SK-N-SH treated with all-trans-retinoic acid at 6 μM for 48 hours (cell line): Measurements from ENCODE around the gene KCNK6.

Source experiments
- ARNTL ChIP-seq: fragments of 450-650 bp; formaldehyde crosslinking; IDR thresholded peaks from 2 replicates; pipeline ENCODE4 v1.5.0; 2020; ENCODE audit warnings: low read depth, mild to moderate bottlenecking, moderate library complexity, borderline replicate concordance
- BACH2 ChIP-seq: fragments of 250-450 bp; sonication (Bioruptor Pico); IDR thresholded peaks from 2 replicates; pipeline ENCODE4 v1.9.0; 2021; ENCODE audit warnings: mild to moderate bottlenecking, borderline replicate concordance
- CSDC2 ChIP-seq: fragments of 250-450 bp; sonication (Bioruptor Pico); IDR thresholded peaks from 2 replicates; pipeline ENCODE4 v1.5.0; 2020; ENCODE audit warnings: mild to moderate bottlenecking, moderate library complexity
- CSRNP3 ChIP-seq: fragments of 250-450 bp; sonication (Bioruptor Pico); IDR thresholded peaks from 2 replicates; pipeline ENCODE4 v1.5.1; 2021; ENCODE audit warnings: mild to moderate bottlenecking, moderate library complexity
- ESRRG ChIP-seq: fragments of 250-450 bp; sonication (Bioruptor Pico); IDR thresholded peaks from 2 replicates; pipeline ENCODE4 v1.6.1; 2021; ENCODE audit warnings: mild to moderate bottlenecking
- ISL1 ChIP-seq: fragments of 250-450 bp; sonication (Bioruptor Pico); IDR thresholded peaks from 2 replicates; pipeline ENCODE4 v2.1.2; 2022; ENCODE audit warnings: mild to moderate bottlenecking, moderate library complexity
- OSR1 ChIP-seq: fragments of 250-450 bp; sonication (Bioruptor Pico); IDR thresholded peaks from 2 replicates; pipeline ENCODE4 v1.8.0; 2022; ENCODE audit warnings: moderate library complexity, mild to moderate bottlenecking, inconsistent platforms
- POU6F1 ChIP-seq: fragments of 250-450 bp; sonication (Bioruptor Pico); IDR thresholded peaks from 2 replicates; pipeline ENCODE4 v1.8.0; 2021; ENCODE audit warnings: low read depth, mild to moderate bottlenecking, moderate library complexity, borderline replicate concordance
- RARB ChIP-seq: fragments of 250-450 bp; sonication (Bioruptor Pico); IDR thresholded peaks from 2 replicates; pipeline ENCODE4 v1.8.0; 2021; ENCODE audit warnings: mild to moderate bottlenecking, moderate library complexity
- TCF4 ChIP-seq: fragments of 250-450 bp; sonication (Bioruptor Pico); IDR thresholded peaks from 2 replicates; pipeline ENCODE4 v1.8.0; 2021; ENCODE audit warnings: mild to moderate bottlenecking, moderate library complexity, borderline replicate concordance
- TSHZ2 ChIP-seq: fragments of 250-450 bp; sonication (Bioruptor Pico); IDR thresholded peaks from 2 replicates; pipeline ENCODE4 v1.5.0; 2020; ENCODE audit warnings: mild to moderate bottlenecking, moderate library complexity
- ZFP3 ChIP-seq: fragments of 250-450 bp; sonication (Bioruptor Pico); IDR thresholded peaks from 2 replicates; pipeline ENCODE4 v1.5.0; 2020; ENCODE audit warnings: mild to moderate bottlenecking, moderate library complexity
- ZFP30 ChIP-seq: fragments of 450-650 bp; formaldehyde crosslinking; IDR thresholded peaks from 2 replicates; pipeline ENCODE4 v1.5.0; 2022; ENCODE audit warnings: mild to moderate bottlenecking, moderate library complexity
- TF ChIP-seq, protein P1 (sequence below): fragments of 250-450 bp; sonication (Bioruptor Pico); IDR thresholded peaks from 2 replicates; pipeline ENCODE4 v1.8.0; 2020; ENCODE audit warnings: mild to moderate bottlenecking, moderate library complexity, borderline replicate concordance

DNA sequence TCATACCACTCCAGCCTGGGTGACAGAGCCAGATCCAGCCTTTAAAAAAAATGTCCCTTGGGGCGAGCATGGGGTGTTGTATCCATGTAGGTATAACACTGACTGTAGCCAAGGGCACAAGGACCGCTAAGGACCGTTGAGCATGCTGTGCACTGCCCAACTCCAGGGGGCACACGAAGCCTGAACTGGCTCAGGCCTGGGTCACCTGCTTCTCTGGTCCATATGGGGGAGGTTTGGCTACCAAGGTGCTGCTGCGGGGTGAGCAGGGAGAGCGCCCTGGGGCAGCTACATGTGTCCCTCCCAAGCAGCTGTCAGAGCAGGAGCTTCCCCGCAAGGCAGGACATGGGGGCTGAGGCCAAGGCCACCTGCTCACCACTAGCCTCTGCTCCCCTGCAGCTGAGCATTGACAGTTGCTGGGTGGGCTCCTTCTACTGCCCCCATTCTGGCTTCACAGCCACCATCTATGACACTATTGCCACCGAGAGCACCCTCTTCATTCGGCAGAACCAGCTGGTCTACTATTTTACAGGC is 32.3 kb downstream of the KCNK6 start:
- TF ChIP-seq POU6F1 (CRISPR knock-in tag), result no peak
- no peak for TF ChIP-seq ESRRG (CRISPR knock-in tag)
- TF ChIP-seq OSR1 (CRISPR knock-in tag), result no peak
- TF ChIP-seq RARB (CRISPR knock-in tag), result no peak
- no peak for TF ChIP-seq ZFP3 (CRISPR knock-in tag)
- no peak for TF ChIP-seq BACH2 (CRISPR knock-in tag)
- TF ChIP-seq CSRNP3 (CRISPR knock-in tag), result no peak
- no peak for TF ChIP-seq ZFP30 (CRISPR knock-in tag)
- TF ChIP-seq ISL1, result no peak
- no peak for TF ChIP-seq TCF4
- TF ChIP-seq, protein P1, sequence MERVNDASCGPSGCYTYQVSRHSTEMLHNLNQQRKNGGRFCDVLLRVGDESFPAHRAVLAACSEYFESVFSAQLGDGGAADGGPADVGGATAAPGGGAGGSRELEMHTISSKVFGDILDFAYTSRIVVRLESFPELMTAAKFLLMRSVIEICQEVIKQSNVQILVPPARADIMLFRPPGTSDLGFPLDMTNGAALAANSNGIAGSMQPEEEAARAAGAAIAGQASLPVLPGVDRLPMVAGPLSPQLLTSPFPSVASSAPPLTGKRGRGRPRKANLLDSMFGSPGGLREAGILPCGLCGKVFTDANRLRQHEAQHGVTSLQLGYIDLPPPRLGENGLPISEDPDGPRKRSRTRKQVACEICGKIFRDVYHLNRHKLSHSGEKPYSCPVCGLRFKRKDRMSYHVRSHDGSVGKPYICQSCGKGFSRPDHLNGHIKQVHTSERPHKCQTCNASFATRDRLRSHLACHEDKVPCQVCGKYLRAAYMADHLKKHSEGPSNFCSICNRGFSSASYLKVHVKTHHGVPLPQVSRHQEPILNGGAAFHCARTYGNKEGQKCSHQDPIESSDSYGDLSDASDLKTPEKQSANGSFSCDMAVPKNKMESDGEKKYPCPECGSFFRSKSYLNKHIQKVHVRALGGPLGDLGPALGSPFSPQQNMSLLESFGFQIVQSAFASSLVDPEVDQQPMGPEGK, result no peak
- no peak for TF ChIP-seq TSHZ2 (CRISPR knock-in tag)
- TF ChIP-seq ARNTL (CRISPR knock-in tag), result no peak
- TF ChIP-seq CSDC2, result no peak
